HL-60 (cell line): Measurements from ENCODE around the gene CRIM1.

ENCODE experiments used
- GABPA ChIP-seq: IDR thresholded peaks from 2 replicates; pipeline ENCODE4 v1.6.1; 2012; ENCODE audit warnings: low read depth
- POLR2AphosphoS5 ChIP-seq: IDR thresholded peaks from 2 replicates; pipeline ENCODE4 v1.6.1; 2012; ENCODE audit warnings: low read depth
- SPI1 ChIP-seq: IDR thresholded peaks from 2 replicates; pipeline ENCODE4 v1.6.1; 2012; ENCODE audit warnings: low read depth, mild to moderate bottlenecking, borderline replicate concordance
- TF ChIP-seq, protein P1 (sequence below): IDR thresholded peaks from one replicate; pipeline ENCODE4 v1.5.1; 2011; ENCODE audit warnings: low read length, control low read depth, inconsistent platforms; ENCODE audit not compliant: insufficient read depth
- TF ChIP-seq, protein P2 (sequence below): IDR thresholded peaks from 2 replicates; pipeline ENCODE4 v1.6.1; 2012; ENCODE audit warnings: low read depth; ENCODE audit not compliant: insufficient replicate concordance

DNA sequence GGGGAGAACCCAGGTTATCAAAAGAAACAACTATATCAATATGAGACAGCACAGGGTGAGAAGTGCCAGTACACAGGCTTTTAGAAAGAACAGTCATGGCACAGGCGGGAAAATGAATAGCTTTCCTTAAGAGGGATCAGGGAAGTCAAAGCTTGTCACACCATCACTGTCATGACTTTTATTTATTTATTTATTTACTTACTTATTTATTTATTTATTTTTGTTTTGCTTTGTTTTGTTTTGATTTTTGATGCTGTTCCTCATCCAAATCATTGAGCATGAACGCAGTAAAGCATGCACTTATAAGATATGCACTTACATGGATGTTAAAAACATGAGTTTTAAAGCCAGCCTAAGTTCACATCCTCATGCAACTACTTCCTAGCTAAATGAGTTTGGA is 19.3 kb upstream of the CRIM1 start:
- TF ChIP-seq, protein P1, sequence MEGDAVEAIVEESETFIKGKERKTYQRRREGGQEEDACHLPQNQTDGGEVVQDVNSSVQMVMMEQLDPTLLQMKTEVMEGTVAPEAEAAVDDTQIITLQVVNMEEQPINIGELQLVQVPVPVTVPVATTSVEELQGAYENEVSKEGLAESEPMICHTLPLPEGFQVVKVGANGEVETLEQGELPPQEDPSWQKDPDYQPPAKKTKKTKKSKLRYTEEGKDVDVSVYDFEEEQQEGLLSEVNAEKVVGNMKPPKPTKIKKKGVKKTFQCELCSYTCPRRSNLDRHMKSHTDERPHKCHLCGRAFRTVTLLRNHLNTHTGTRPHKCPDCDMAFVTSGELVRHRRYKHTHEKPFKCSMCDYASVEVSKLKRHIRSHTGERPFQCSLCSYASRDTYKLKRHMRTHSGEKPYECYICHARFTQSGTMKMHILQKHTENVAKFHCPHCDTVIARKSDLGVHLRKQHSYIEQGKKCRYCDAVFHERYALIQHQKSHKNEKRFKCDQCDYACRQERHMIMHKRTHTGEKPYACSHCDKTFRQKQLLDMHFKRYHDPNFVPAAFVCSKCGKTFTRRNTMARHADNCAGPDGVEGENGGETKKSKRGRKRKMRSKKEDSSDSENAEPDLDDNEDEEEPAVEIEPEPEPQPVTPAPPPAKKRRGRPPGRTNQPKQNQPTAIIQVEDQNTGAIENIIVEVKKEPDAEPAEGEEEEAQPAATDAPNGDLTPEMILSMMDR = no peak
- TF ChIP-seq POLR2AphosphoS5 (no peak), GABPA (no peak), SPI1 (no peak)
- TF ChIP-seq, protein P2, sequence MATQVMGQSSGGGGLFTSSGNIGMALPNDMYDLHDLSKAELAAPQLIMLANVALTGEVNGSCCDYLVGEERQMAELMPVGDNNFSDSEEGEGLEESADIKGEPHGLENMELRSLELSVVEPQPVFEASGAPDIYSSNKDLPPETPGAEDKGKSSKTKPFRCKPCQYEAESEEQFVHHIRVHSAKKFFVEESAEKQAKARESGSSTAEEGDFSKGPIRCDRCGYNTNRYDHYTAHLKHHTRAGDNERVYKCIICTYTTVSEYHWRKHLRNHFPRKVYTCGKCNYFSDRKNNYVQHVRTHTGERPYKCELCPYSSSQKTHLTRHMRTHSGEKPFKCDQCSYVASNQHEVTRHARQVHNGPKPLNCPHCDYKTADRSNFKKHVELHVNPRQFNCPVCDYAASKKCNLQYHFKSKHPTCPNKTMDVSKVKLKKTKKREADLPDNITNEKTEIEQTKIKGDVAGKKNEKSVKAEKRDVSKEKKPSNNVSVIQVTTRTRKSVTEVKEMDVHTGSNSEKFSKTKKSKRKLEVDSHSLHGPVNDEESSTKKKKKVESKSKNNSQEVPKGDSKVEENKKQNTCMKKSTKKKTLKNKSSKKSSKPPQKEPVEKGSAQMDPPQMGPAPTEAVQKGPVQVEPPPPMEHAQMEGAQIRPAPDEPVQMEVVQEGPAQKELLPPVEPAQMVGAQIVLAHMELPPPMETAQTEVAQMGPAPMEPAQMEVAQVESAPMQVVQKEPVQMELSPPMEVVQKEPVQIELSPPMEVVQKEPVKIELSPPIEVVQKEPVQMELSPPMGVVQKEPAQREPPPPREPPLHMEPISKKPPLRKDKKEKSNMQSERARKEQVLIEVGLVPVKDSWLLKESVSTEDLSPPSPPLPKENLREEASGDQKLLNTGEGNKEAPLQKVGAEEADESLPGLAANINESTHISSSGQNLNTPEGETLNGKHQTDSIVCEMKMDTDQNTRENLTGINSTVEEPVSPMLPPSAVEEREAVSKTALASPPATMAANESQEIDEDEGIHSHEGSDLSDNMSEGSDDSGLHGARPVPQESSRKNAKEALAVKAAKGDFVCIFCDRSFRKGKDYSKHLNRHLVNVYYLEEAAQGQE = no peak
